WTC11 (cell line): ENCODE measurements around the gene PKN3.

ENCODE experiments used
- CTCF ChIP-seq: fragments of 200-600 bp; IDR thresholded peaks from 2 replicates; pipeline ENCODE4 v1.8.0; 2022; ENCODE audit warnings: antibody characterized with exemption
- SMAD3 ChIP-seq: sonication (generic); formaldehyde crosslinking; IDR thresholded peaks from 2 replicates; pipeline ENCODE4 v1.8.0; 2022; ENCODE audit warnings: missing genetic modification reagents, mild to moderate bottlenecking, borderline replicate concordance

GRCh38 chr9:128702445-128702948 lies at the start of gene PKN3:
- TF ChIP-seq CTCF, result peak; percentile 96
- TF ChIP-seq SMAD3, result no peak
